DLD1 (cell line): Measurements from ENCODE around the gene MGAT5B.

Experiments used
- in situ Hi-C: cut with HindIII; loops from 2 replicates; pipeline ENCODE4 v1.10.0; 2017; ENCODE audit warnings: low sequenced_read_pairs

MGAT5B gene

DNA sequence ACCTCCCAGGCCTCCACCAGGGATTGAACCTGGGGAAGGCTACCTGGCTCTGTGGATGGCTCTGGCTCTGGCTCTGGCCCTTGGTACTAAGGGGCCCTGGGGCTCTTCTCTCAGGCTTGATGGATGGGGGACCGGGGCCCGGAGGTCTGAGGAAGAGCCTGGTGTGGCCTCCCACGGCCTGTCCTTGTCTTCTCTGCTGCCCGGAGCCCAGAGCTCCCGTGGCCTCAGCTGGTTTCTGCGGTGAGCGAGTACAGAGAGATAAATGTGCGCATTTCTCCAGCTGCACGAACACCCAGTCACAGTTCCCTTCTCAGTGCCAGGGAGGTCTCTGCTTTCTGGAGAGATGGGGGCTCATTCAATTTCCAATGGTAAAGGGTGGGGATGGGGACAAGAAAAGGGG, 9.2 kb downstream of the MGAT5B start:
- in situ Hi-C loops: no loop called here

DNA sequence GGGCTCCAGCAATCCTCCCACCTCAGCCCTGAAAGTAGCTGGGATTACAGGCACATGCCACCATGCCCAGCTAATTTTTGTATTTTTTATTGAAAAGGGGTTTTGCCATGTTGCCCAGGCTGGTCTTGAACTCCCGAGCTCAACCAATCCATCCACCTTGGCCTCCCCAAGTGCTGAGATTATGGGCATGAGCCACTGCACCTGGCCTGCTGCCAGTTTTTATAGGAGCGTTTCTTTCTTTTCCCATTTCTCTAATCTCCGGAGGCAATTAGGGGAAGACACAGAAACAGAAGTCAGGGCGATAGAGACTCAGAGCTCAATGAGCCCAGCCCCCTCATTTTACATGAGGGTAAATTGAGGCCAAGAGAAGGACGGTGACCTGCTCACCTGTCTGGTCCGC, 10.4 kb downstream of the MGAT5B start:
- in situ Hi-C loops: no loop called here

DNA sequence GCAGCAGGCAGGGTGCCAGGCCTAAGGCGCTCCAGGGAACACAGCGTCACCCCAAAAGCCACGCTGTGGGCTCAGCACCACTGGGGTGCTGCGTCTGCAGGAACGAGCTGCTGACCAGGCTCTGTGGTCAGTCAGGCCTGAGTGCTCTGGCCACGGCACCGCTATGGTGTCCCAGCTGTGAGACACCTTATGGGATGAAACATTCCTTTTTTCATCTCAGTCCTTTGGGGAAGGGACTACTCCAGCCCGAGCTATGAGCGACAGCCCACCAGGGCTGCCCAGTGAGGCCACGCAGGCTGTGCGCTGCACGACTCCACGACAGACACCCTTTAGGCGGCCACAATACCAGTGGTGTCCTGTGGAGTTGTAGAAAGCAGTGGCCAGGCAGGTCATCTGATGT, 11.1 kb downstream of the MGAT5B start:
- in situ Hi-C loops: no loop called here

DNA sequence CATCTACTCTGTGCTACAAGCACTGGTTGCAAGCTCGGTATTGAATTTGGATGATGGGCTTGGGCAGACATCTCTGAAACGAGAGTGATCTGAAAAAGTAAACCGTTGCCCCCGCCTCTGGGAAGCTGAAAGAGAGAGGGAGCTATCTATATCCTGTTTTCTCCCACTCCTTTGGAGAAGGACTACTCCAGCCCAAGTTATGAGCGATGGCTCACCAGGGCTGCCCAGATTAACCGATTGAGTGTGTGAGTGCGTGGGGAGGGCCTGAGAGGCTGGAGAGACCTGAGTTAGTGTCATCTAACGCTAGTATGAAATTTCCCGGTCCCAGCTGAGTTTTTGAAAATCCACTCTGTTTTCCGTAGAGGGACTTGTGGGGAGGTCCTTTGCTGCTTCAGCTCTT, 11.5 kb downstream of the MGAT5B start:
- in situ Hi-C loops: no loop called here

DNA sequence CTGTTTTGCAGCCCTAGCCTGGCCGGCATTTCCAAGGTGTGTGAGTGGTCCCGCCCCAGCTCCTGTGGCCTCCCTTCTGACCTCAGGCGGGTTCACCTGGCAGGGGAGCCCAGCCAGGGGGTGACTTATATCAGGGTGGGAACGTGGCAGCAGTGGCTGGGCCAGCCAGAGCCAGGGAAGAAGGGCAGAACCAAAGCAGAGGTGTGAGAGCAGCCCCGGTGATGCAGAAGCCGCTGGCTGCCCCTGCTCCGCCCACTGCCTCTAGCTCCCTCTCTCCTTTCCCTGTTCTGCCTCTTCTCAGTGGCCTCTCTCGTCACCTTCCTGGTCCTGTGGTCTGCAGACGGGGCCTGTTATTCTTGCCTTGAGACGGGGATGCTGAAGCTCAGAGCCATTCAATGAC, 12.1 kb downstream of the MGAT5B start:
- in situ Hi-C loops: no loop called here

DNA sequence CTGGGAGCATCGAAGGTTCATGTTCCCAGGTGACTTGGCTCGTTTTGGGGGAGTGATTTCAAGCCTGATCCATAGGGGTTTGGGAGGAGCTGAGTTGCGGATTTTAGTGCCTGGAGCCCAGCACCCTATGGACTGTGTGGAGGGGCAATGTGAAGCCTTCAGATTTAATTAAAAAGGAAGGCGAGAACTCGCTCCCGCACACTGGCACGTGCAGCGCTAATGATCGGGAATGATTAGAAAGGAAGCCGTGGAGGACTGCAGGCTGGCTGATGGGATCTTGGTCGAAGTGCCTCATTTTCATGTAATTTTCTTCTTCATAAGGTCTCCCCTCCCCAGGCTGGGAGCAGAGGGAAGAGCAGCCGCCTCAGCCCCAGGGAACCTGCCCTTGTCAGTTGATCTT, 12.8 kb downstream of the MGAT5B start:
- in situ Hi-C loops: no loop called here

DNA sequence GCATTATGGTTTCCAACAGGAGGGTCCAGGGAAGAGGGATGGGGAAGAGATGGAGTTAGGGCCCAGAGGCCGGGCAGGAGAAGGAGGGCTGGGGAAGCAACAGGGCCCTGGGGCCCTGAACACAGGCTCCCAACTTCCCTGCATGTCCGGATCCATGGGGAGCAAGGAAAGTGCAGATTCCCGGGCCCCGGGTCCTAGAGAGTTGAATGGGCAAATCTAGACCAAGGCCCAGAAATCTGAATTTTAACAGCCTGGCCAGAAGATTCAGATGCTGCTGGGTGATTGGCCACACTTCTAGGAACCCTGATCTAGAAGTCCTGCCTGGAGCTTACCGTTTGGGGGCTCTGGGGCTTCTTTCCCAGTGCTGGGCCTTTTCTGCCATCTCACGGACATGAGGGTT, 13.2 kb downstream of the MGAT5B start:
- in situ Hi-C loops: no loop called here

DNA sequence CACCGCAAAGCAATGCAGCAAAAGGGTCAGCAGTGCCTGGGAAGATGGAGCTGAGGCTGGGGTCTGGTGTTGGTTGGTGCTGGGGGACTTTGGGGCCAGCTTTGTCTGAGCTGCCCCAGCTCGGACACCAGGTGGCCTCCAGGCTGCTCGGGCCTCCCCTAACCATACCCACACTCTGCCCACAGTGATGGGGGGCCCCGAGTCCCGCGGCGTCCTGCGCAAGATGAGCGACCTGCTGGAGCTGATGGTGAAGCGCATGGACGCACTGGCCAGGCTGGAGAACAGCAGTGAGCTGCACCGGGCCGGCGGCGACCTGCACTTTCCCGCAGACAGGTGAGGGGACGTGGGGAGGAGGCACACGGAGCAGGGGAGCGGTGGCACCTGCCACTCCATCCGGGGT, 13.8 kb downstream of the MGAT5B start:
- in situ Hi-C loops: no loop called here

DNA sequence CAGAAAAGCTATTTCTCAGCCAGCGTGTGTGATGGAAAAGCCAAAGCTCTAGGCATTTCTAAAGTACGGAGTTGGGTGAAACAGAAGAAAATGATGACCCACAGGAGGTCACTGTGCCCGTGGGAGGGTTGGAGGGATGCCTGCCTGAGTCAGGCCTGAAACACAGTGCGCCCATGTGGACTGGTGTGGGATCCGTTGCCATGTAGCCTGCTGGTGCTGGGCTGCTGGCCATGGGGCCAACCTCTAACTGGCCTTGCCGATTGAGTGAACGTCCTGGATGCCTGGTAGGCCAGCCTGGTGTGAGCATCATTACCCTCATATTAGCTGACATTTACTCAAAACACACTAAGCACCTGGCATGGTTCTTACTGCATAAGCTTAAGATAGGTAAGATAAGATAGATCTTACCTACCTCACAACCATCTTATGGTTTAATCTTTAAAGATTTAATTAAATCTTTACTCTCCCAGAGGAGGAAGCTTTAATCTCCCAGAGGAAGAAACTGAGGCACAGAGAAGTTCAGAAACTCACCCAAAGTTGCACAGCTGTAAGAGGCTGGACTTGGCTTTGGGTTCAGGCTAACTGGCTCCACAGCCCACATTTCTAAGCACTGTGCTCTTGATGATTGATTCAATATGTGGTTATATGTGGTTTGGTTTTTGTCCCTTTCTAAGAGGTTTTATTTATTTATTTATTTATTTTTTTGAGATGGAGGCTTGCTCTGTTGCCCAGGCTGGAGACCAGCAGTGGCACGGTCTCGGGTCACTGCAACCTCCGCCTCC, 15.7 kb downstream of the MGAT5B start:
- in situ Hi-C loops: no loop called here

DNA sequence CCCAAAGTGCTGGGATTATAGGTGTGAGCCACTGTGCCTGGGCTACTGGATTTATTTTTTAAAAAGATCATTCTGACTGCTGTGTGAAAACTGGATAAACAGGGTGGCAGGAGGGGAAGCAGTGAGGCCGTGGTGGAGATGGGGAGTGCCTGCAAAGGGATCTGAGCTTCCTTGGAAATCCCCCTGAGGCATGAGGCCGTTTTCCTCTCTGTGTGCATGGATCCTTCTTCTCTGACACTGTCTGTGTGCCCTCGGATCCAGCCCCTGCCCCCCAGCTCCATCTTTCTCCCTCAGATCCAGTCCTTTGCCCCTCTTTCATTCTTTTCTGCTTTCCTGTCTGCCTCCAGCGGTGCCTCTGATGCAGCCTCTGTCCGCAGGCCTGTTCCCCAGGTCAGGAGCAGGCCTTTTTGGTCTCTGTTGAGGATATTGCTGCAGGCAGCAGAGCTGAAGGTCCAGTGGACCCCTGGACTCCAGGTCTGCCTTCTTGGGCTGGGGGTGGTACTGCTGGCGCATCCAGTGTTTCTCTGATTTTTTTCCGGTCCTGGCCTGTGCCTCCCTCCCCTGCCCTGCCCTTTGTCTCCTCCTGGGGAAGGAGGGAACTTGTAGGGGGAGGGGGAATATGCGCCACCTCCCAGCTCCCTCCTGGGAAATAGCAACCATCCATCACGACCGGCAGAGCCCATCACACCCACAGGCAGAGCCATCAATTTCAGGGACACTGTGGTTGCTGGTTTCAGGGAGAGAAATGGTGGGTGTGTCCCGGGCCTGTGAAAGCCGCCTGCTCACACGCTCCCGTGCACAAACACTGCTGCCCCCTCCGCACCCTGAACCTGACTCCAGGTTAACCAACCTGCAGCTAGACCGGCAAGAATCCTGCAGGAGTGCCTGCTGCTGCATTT, 17.0 kb downstream of the MGAT5B start:
- in situ Hi-C loops: no loop called here

DNA sequence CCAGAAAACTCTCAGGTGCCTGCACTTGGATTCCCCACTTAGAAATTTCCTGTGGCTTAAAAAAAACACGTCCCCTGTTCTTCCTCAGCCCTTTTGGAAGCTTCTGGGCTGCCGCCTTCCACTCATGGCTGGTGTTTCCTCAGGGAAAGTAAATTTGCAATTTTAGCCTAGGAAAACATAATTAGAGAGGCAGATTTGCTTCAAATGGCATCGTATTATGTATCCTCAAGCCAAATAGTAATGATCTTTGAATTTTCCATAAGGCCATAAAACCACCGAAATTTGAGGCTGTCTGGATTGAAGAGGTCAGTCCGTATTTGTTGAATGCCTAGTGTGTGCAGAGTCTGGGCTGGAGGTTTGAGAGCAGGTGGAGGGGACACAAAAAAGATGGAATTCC, 17.7 kb downstream of the MGAT5B start:
- in situ Hi-C loops: no loop called here

DNA sequence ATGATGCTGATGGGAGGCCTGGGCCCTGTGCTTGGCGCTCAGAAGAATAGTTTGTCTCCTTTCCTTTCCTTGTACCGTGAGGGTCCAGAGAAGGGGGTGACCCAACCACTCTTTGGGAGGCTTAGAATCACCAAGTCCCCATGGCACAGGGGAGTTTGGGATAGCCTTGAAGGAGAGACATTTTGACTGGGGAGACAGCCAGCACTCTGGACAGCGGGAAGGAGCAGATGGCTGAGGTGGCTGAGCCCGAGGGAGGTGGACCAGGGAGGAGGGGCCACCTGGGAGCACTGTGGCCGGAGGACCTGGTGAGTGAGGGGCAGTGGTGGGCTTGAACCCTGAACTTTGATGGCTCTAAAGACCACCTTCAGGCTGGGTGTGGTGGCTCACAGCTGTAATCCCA, 18.2 kb downstream of the MGAT5B start:
- in situ Hi-C loops: no loop called here

DNA sequence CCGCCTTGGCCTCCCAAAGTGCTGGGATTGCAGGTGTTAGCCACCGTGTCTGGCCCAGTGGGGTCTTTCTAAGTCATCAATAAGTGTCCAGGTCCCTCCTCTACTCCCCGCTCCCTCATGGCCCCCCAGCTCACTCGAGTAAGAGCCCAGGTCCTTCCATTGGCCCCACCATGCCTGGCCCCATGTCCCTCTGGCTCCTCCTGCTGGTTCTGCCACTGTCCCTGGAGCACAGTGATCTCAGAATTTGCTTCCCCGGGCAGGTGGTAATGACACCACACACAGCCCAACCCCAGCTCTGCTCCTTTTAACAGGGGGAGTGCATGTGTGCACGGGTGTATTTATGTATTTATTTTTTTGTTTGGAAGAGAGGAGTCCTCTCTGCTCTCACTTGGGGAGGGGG, 19.6 kb downstream of the MGAT5B start:
- in situ Hi-C loops: no loop called here

DNA sequence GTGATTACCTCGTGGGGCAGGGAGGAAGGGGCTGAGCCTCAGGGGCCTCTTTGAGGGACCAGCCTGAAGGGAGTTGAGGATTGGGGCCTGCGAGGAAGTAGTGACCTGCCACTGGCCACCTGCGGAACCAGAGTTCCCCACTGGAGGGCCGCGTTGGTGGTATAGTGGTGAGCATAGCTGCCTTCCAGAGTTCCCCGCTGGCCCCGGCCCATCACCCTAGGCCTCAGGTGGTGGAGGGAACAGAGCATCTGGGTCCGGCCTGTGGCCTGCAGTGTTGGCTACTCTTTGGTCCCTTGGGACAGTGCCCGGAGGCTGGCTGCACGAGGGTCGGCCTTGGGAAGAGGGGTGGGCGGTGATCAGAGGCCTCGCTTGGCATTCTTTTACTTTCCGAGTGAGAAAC, 20.5 kb downstream of the MGAT5B start:
- in situ Hi-C loops: no loop called here

DNA sequence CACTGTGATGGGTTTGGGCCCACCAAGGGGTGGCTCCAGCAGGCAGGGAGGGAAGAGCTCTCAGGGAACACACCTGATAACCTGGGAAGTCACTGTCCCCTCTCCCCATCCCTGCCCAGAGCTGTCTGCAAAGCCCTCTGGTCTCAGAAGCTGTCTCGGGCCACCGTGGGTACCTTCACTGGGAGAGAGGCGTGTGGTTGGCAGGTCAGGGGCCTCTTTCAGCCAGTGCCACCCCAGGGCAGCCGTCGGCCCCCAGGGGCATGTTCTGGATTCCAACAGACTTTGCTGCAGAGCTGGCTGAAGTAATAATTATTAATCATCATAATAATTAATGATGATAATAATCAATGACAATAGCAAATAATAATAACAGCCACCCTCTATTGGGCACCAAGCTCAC, 21.1 kb downstream of the MGAT5B start:
- in situ Hi-C loops: no loop called here

DNA sequence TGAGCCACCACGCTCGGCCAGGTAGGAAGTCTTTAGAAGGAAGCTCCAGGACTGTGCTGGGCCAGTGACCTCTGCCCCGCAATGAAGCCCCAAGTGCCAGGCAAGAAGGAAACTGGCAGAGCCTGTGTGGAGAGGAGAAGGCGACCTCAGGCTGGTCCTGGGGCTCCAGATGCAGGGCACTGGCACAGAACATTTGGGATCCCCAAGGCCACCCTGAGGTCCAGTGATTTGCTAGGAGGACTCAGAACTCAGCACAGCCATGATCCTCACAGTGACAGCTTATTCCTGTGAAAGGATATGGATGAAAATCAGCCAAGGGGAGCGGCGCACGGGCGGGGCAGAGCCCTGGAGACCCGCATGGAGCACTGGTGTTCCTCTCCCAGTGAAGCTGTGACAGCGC, 24.1 kb downstream of the MGAT5B start:
- in situ Hi-C loops: no loop called here

DNA sequence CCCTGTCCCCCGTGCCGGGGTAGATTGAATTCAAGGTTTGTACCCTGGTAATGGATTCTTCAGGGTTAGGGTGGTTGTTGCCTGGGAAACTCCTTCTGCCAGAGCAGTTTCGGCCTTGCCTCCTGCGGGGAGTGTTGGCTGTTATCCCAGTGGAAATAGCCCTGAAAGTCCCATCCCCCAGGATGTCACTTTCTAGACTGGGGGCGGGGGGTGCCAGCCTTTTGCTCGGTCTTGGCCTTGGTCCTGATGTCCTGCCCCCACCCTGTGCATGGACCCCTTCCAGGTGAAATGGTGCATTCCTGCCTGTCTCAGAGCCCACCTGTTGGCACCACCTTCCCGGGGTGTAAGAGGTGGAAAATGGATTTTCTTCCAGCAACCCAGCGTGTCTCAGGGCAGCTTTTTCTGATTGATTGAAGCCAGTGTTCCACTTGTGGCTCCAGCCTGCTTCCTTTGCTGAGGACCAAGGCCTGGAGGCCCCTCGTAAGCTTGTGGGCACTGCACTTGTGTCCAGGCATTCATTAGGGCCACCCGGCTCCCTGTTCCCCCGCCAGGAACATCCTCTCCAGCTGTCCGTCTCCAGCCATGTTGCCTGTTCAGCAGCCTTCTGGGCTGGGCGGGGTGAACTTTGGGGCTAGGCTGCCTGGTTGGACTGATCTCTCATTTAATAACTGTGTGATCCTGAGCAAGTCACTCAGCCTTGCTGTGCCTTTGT, 25.6 kb downstream of the MGAT5B start:
- in situ Hi-C loops: no loop called here

DNA sequence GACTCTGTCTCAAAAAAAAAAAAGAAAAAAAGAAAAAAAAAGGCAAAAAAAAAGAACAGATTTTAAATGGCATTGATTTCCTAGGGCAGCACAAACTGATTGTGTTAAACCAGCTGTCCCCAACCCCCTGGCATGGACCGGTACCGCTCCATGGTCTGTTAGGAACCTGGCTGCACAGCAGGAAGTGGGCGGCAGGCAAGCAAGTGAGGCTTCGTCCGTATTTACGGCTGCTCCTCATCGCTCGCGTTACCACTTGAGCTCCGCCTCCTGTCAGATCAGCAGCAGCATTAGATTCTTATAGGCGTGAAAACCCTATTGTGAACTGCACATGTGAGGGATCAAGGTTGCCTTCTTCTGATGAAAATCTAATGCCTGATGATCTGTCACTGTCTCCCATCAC, 26.6 kb downstream of the MGAT5B start:
- in situ Hi-C loops: no loop called here

DNA sequence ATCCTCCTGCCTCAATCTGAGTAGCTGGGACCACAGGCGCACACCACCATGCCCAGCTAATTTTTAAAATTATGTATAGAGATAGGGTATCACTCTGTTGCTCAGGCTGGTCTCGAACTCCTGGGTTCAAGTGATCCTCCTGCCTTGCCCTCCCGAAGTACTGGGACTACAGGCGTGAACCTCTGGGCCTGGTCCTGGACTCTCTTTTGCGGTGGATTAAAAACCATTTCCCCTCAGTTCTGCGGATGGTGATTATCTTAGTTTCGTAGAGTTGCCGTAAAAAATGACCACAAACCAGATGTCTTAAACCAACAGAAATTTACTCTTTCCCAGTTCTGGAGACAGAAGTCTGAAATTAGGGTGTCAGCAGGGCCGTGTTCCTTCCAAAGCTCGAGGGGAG, 28.8 kb downstream of the MGAT5B start:
- in situ Hi-C loops: no loop called here

DNA sequence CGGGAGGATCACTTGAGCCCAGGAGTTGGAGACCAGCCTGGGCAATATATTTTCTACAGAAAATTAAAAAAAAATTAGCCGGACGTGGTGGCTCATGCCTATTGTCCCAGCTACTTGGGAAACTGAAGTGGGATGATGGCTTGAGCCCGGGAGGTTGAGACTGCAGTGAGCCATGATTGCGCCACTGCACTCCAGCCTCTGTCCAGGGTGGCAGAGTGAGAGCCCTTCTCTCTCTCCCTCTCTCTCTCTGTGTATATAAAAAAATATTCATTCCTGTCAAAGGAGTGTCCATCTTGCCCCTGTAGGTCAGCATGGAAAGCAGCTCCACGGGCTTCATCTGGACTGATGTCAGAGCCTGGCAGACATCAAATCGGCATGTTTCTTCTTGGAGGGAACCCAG, 31.2 kb downstream of the MGAT5B start:
- in situ Hi-C loops: no loop called here

DNA sequence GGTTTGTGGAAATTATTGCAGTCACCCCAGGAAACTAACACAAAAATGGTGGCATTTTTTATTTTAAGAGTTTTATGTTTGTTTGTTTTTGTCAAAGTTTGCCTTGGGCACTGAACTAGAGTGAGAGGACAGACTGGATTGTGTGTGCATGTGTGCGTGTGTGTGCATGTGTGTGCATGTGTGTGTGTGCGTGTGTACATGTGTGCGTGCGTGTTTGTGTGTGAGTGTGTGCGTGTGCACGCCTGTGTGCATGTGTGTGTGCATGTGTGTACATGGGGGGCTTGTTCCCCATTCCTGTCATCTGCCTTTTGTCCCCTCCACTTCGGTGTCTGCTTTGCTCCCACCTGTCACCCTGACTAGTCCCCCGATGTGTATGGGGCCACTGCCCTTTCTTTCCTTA, 32.5 kb downstream of the MGAT5B start:
- in situ Hi-C loops: no loop called here
